Chondrocyte (in vitro differentiated cells): ENCODE results near the gene HCRTR1. TPM values are rescaled to one million over a fixed set of nuclear protein-coding genes. Genes with fewer than 3 reads are reported as not detected.
A peak's percentile ranks its signal among the peaks of the same experiment; 100 is the strongest.

Source experiments
- DNase-seq: peaks from one replicate; pipeline ENCODE4 v3.0.0; 2021; ENCODE audit warnings: mixed read lengths, low spot score
- H3K27ac Mint-ChIP-seq: one replicate; pipeline ENCODE4 v1.8.0; 2021; ENCODE audit warnings: mild to moderate bottlenecking, moderate library complexity, mixed read lengths; ENCODE audit not compliant: unreplicated experiment
- H3K27me3 Mint-ChIP-seq: 2 replicates; pipeline ENCODE4 v1.8.0; 2021; ENCODE audit warnings: low read depth, mixed read lengths
- H3K36me3 Mint-ChIP-seq: 2 replicates; pipeline ENCODE4 v1.8.0; 2021; ENCODE audit warnings: low read depth, mixed read lengths
- H3K4me1 Mint-ChIP-seq: 2 replicates; pipeline ENCODE4 v1.8.0; 2021; ENCODE audit warnings: low read depth, mild to moderate bottlenecking, mixed read lengths
- H3K4me3 Mint-ChIP-seq: one replicate; pipeline ENCODE4 v1.8.0; 2021; ENCODE audit warnings: mild to moderate bottlenecking, moderate library complexity, mixed read lengths; ENCODE audit not compliant: unreplicated experiment
- H3K9me3 Mint-ChIP-seq: 2 replicates; pipeline ENCODE4 v1.8.0; 2021; ENCODE audit warnings: low read depth, mixed read lengths
- total RNA-seq: library from RNA; stranded (reverse); gene quantifications from 3 replicates; pipeline ENCODE4 v1.2.1, GENCODE V29; 2021
- TF ChIP-seq, protein P1 (sequence below): fragments of 200-600 bp; sonication (generic); IDR thresholded peaks from 2 replicates; pipeline ENCODE4 v1.5.0; 2021; ENCODE audit warnings: antibody characterized with exemption, mild to moderate bottlenecking, moderate library complexity

The HCRTR1 gene
- total RNA-seq, 1 donor from 2014 or later = 0.45 TPM

- no peaks in the 10 kb centered on the region for H3K27me3 Mint-ChIP-seq
- H3K4me1 Mint-ChIP-seq = peaks cover 44% of the 10 kb centered on the region
- TF ChIP-seq, protein P1, sequence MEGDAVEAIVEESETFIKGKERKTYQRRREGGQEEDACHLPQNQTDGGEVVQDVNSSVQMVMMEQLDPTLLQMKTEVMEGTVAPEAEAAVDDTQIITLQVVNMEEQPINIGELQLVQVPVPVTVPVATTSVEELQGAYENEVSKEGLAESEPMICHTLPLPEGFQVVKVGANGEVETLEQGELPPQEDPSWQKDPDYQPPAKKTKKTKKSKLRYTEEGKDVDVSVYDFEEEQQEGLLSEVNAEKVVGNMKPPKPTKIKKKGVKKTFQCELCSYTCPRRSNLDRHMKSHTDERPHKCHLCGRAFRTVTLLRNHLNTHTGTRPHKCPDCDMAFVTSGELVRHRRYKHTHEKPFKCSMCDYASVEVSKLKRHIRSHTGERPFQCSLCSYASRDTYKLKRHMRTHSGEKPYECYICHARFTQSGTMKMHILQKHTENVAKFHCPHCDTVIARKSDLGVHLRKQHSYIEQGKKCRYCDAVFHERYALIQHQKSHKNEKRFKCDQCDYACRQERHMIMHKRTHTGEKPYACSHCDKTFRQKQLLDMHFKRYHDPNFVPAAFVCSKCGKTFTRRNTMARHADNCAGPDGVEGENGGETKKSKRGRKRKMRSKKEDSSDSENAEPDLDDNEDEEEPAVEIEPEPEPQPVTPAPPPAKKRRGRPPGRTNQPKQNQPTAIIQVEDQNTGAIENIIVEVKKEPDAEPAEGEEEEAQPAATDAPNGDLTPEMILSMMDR = no peak
- H3K4me3 Mint-ChIP-seq = no peak overlapping the region
- no peak for DNase-seq
- no peaks in the 10 kb centered on the region for H3K36me3 Mint-ChIP-seq
- no peaks in the 10 kb centered on the region for H3K9me3 Mint-ChIP-seq
- peak overlapping the region; percentile 71 for H3K27ac Mint-ChIP-seq
These were observed 41.9 kb upstream of the HCRTR1 start for GRCh38 chr1:31575369-31576140.

- DNase-seq = no peak
- TF ChIP-seq, protein P1 = no peak
- Mint-ChIP-seq H3K36me3 (no peaks in the 10 kb centered on the region), H3K27ac (peak within 1 kb of the TSS; percentile 71), H3K9me3 (no peaks in the 10 kb centered on the region), H3K4me1 (peaks cover 44% of the 10 kb centered on the region), H3K27me3 (no peaks in the 10 kb centered on the region), H3K4me3 (no peak within 1 kb of the TSS)
These were observed 41.3 kb upstream of the HCRTR1 start, which contains the start of gene TINAGL1 for GRCh38 chr1:31576201-31576669. Gene TINAGL1 (plus strand): TSS chr1:31576515. CDS start chr1:31577149, 634 bp downstream.

DNA sequence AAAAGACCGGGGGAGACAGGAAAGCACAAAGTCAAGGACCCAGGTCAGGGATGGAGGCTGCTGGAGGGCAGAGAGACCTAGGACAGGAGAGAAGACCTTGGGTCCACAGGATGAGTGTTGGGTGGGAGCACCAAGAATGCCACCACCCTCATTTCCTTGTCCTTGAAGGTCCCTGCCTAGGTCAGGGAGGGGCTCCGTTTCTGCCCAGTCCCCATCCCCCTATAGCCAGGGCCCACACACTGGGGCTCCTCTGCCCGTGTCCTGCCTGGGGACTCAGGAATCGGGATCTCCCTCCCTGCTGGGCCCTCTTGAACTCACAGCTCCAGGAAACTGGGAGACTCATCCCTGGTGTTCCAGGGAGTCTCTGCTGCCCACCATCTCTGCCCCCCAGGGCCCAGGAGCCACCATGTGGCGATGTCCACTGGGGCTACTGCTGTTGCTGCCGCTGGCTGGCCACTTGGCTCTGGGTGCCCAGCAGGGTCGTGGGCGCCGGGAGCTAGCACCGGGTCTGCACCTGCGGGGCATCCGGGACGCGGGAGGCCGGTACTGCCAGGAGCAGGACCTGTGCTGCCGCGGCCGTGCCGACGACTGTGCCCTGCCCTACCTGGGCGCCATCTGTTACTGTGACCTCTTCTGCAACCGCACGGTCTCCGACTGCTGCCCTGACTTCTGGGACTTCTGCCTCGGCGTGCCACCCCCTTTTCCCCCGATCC, 40.6 kb upstream of the HCRTR1 start:
- H3K4me3 Mint-ChIP-seq = no peak overlapping the region

GRCh38 chr1:31577515-31578192, 39.8 kb upstream of the HCRTR1 start:
- Mint-ChIP-seq H3K27ac (no peak overlapping the region), H3K9me3 (no peaks in the 10 kb centered on the region), H3K4me1 (peaks cover 39% of the 10 kb centered on the region), H3K36me3 (no peaks in the 10 kb centered on the region), H3K27me3 (no peaks in the 10 kb centered on the region), H3K4me3 (no peak overlapping the region)
- DNase-seq = no peak
- TF ChIP-seq, protein P1 = no peak

More for the DNA sequence above, 40.6 kb upstream of the HCRTR1 start:
- Mint-ChIP-seq H3K27ac (peak overlapping the region; percentile 71), H3K9me3 (no peaks in the 10 kb centered on the region), H3K27me3 (no peaks in the 10 kb centered on the region), H3K36me3 (no peaks in the 10 kb centered on the region), H3K4me1 (peaks cover 41% of the 10 kb centered on the region)
- TF ChIP-seq, protein P1 = no peak
- DNase-seq = no peak

- Mint-ChIP-seq H3K4me1 (peaks cover 23% of the 10 kb centered on the region), H3K4me3 (no peak overlapping the region), H3K9me3 (no peaks in the 10 kb centered on the region), H3K27ac (no peak overlapping the region), H3K36me3 (peaks cover 3% of the 10 kb centered on the region), H3K27me3 (no peaks in the 10 kb centered on the region)
- TF ChIP-seq, protein P1 = no peak
- no peak for DNase-seq
These were observed 38.1 kb upstream of the HCRTR1 start for GRCh38 chr1:31579374-31579773.
